ENCODE data around the gene CSF2.

DNA sequence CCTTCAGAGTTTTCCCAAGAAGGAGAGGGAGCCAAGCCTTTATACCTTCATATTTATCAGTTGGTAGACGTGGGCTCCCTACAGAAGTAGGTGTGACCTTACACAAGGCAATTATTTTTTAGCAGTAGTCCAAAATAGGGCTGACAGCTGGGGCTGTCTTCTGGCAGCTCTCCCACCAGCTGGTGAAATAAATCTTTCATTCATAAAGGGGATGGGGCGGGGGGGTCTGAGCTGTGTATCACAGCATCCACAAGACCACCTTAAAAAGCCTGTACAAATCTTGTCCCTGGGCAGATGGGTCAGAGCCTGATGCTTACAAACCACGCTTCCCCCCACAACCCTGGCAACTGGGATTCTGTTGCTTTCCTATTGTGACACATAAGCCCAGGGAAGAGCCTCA is 19.7 kb downstream of the CSF2 start:
- TF ChIP-seq SMC3 (IDR thresholded peaks at IDR 0.05; ENCODE audit: low read depth, low read length) (no peak), POLR2A (IDR thresholded peaks at IDR 0.05; ENCODE audit: low read depth, low read length) (no peak), RCOR1 (IDR thresholded peaks at IDR 0.05; ENCODE audit: insufficient replicate concordance, low read length) (no peak), MXI1 (IDR thresholded peaks at IDR 0.05; ENCODE audit: borderline replicate concordance, low read depth, low read length) (no peak), MAFK (IDR thresholded peaks at IDR 0.05; ENCODE audit: low read depth, low read length) (no peak), CEBPB (IDR thresholded peaks at IDR 0.05; ENCODE audit: low read depth, low read length) (no peak), BHLHE40 (IDR thresholded peaks at IDR 0.05; ENCODE audit: low read depth, low read length) (no peak), NFE2L2 (IDR thresholded peaks at IDR 0.05; ENCODE audit: low read depth, low read length) (no peak), RAD21 (IDR thresholded peaks at IDR 0.05; ENCODE audit: low read length) (no peak), FOS (IDR thresholded peaks at IDR 0.05; ENCODE audit: low read depth, low read length) (no peak), RFX5 (IDR thresholded peaks at IDR 0.05; ENCODE audit: low read depth, low read length) (no peak)
- TF ChIP-seq, protein P1, sequence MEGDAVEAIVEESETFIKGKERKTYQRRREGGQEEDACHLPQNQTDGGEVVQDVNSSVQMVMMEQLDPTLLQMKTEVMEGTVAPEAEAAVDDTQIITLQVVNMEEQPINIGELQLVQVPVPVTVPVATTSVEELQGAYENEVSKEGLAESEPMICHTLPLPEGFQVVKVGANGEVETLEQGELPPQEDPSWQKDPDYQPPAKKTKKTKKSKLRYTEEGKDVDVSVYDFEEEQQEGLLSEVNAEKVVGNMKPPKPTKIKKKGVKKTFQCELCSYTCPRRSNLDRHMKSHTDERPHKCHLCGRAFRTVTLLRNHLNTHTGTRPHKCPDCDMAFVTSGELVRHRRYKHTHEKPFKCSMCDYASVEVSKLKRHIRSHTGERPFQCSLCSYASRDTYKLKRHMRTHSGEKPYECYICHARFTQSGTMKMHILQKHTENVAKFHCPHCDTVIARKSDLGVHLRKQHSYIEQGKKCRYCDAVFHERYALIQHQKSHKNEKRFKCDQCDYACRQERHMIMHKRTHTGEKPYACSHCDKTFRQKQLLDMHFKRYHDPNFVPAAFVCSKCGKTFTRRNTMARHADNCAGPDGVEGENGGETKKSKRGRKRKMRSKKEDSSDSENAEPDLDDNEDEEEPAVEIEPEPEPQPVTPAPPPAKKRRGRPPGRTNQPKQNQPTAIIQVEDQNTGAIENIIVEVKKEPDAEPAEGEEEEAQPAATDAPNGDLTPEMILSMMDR (conservative IDR thresholded peaks at IDR 0.05; ENCODE audit: low read depth, low read length) = no peak
- TF ChIP-seq, protein P2, sequence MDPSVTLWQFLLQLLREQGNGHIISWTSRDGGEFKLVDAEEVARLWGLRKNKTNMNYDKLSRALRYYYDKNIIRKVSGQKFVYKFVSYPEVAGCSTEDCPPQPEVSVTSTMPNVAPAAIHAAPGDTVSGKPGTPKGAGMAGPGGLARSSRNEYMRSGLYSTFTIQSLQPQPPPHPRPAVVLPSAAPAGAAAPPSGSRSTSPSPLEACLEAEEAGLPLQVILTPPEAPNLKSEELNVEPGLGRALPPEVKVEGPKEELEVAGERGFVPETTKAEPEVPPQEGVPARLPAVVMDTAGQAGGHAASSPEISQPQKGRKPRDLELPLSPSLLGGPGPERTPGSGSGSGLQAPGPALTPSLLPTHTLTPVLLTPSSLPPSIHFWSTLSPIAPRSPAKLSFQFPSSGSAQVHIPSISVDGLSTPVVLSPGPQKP (IDR thresholded peaks at IDR 0.05; ENCODE audit: borderline replicate concordance, low read depth, low read length) = no peak
- TF ChIP-seq, protein P3, sequence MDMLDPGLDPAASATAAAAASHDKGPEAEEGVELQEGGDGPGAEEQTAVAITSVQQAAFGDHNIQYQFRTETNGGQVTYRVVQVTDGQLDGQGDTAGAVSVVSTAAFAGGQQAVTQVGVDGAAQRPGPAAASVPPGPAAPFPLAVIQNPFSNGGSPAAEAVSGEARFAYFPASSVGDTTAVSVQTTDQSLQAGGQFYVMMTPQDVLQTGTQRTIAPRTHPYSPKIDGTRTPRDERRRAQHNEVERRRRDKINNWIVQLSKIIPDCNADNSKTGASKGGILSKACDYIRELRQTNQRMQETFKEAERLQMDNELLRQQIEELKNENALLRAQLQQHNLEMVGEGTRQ (IDR thresholded peaks at IDR 0.05; ENCODE audit: low read depth, low read length) = no peak
